Stimulated activated CD8-positive, alpha-beta memory T cell treated with anti-CD3 and anti-CD28 coated beads, Interleukin-7, amount 100 ng/mL, for 48 hours (primary cell): ENCODE data around the gene SLC30A4.
"Not testable (repeated sequence)": the region's sequence is repeated elsewhere in the genome, so short reads cannot be mapped to it uniquely, and the experiment has no call there.

ENCODE experiments used
- DNase-seq, 2 donors: peaks; one replicate each; pipeline ENCODE4 v3.0.0-alpha.2; 2020; ENCODE audit warnings: low read depth in 1 of 2; ENCODE audit errors: extremely low read depth in 1 of 2

Gene SLC30A4

GRCh38 chr15:45510758-45511280, 11.7 kb downstream of the SLC30A4 start:
- no peak for DNase-seq

GRCh38 chr15:45507143-45507542, 15.4 kb downstream of the SLC30A4 start:
- not testable (repeated sequence) for DNase-seq

GRCh38 chr15:45499426-45499825, 23.1 kb downstream of the SLC30A4 start:
- no peak for DNase-seq

GRCh38 chr15:45498701-45499100, 23.9 kb downstream of the SLC30A4 start:
- no peak for DNase-seq

- DNase-seq: no peak
Measured at GRCh38 chr15:45497261-45497660, 25.3 kb downstream of the SLC30A4 start.

- DNase-seq: no peak
Measured at GRCh38 chr15:45496658-45497057, 25.9 kb downstream of the SLC30A4 start.

GRCh38 chr15:45495588-45495987, 27.0 kb downstream of the SLC30A4 start:
- no peak for DNase-seq

- DNase-seq: no peak
Measured at GRCh38 chr15:45489690-45490238, 32.8 kb downstream of the SLC30A4 start.

- DNase-seq: no peak
Measured at GRCh38 chr15:45486317-45486716, 36.2 kb downstream of the SLC30A4 start.

- DNase-seq: no peak
Measured at GRCh38 chr15:45481135-45481534, 41.4 kb downstream of the SLC30A4 start.

GRCh38 chr15:45476410-45476809, 46.1 kb downstream of the SLC30A4 start:
- no peak for DNase-seq

- no peak for DNase-seq
Measured at GRCh38 chr15:45474799-45475198, 47.8 kb downstream of the SLC30A4 start.

GRCh38 chr15:45473068-45473467, 49.5 kb downstream of the SLC30A4 start:
- no peak for DNase-seq

GRCh38 chr15:45471151-45471550, 51.4 kb downstream of the SLC30A4 start:
- DNase-seq: no peak

GRCh38 chr15:45469441-45469840, 53.1 kb downstream of the SLC30A4 start:
- no peak for DNase-seq

GRCh38 chr15:45469027-45469426, 53.5 kb downstream of the SLC30A4 start:
- no peak for DNase-seq

- no peak for DNase-seq
Measured at GRCh38 chr15:45468294-45468693, 54.3 kb downstream of the SLC30A4 start.

GRCh38 chr15:45458746-45459403, 63.7 kb downstream of the SLC30A4 start:
- peak; percentile 40 to 45 for DNase-seq

GRCh38 chr15:45457641-45458539, 64.7 kb downstream of the SLC30A4 start:
- peak in 1 of 2 donors; percentile 57 for DNase-seq

GRCh38 chr15:45457220-45457619, 65.3 kb downstream of the SLC30A4 start:
- DNase-seq: no peak
